Measurements from ENCODE around the gene VSTM2B. TPM values are rescaled to one million over a fixed set of nuclear protein-coding genes. Genes with fewer than 3 reads are reported as not detected.

VSTM2B gene
- total RNA-seq, 1 experiment from 2014 or later: not detected

- Histone ChIP-seq H3K27me3 (ENCODE audit: control insufficient read depth, insufficient read depth, low read length) (no peaks in the 10 kb centered on the region), H3K36me3 (ENCODE audit: control insufficient read depth, insufficient read depth, low read length) (peaks cover 5% of the 10 kb centered on the region; the same call in 1 of the 2 replicates), H3K9me3 (ENCODE audit: control insufficient read depth, insufficient read depth, low read depth, low read length) (no peaks in the 10 kb centered on the region), H3K27ac (ENCODE audit: low read length) (no peak overlapping the region), H3K4me3 (ENCODE audit: low read depth in 2 of 2, low read length in 2 of 2) (no peak overlapping the region), H3K4me1 (ENCODE audit: control insufficient read depth, insufficient read depth, low read length) (no peaks in the 10 kb centered on the region)
- intact Hi-C loops (cut with micrococcal nuclease; ENCODE audit: unreplicated experiment): no loop called here
- TF ChIP-seq TCF7L2 (IDR thresholded peaks at IDR 0.05; ENCODE audit: low read depth, low read length): no peak
- TF ChIP-seq SIN3A (IDR thresholded peaks at IDR 0.05; ENCODE audit: borderline replicate concordance, insufficient read depth, low read depth, low read length): no peak
- TF ChIP-seq, protein P1, sequence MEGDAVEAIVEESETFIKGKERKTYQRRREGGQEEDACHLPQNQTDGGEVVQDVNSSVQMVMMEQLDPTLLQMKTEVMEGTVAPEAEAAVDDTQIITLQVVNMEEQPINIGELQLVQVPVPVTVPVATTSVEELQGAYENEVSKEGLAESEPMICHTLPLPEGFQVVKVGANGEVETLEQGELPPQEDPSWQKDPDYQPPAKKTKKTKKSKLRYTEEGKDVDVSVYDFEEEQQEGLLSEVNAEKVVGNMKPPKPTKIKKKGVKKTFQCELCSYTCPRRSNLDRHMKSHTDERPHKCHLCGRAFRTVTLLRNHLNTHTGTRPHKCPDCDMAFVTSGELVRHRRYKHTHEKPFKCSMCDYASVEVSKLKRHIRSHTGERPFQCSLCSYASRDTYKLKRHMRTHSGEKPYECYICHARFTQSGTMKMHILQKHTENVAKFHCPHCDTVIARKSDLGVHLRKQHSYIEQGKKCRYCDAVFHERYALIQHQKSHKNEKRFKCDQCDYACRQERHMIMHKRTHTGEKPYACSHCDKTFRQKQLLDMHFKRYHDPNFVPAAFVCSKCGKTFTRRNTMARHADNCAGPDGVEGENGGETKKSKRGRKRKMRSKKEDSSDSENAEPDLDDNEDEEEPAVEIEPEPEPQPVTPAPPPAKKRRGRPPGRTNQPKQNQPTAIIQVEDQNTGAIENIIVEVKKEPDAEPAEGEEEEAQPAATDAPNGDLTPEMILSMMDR (IDR thresholded peaks at IDR 0.05): no peak
- no peak for TF ChIP-seq POLR2AphosphoS5 (IDR thresholded peaks at IDR 0.05; ENCODE audit: low read depth, low read length)
- TF ChIP-seq, protein P2, sequence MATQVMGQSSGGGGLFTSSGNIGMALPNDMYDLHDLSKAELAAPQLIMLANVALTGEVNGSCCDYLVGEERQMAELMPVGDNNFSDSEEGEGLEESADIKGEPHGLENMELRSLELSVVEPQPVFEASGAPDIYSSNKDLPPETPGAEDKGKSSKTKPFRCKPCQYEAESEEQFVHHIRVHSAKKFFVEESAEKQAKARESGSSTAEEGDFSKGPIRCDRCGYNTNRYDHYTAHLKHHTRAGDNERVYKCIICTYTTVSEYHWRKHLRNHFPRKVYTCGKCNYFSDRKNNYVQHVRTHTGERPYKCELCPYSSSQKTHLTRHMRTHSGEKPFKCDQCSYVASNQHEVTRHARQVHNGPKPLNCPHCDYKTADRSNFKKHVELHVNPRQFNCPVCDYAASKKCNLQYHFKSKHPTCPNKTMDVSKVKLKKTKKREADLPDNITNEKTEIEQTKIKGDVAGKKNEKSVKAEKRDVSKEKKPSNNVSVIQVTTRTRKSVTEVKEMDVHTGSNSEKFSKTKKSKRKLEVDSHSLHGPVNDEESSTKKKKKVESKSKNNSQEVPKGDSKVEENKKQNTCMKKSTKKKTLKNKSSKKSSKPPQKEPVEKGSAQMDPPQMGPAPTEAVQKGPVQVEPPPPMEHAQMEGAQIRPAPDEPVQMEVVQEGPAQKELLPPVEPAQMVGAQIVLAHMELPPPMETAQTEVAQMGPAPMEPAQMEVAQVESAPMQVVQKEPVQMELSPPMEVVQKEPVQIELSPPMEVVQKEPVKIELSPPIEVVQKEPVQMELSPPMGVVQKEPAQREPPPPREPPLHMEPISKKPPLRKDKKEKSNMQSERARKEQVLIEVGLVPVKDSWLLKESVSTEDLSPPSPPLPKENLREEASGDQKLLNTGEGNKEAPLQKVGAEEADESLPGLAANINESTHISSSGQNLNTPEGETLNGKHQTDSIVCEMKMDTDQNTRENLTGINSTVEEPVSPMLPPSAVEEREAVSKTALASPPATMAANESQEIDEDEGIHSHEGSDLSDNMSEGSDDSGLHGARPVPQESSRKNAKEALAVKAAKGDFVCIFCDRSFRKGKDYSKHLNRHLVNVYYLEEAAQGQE (IDR thresholded peaks at IDR 0.05; ENCODE audit: insufficient read depth in 1 of 2, low read depth in 2 of 2, low read length in 1 of 2): no peak
- DNase-seq (ENCODE audit: low read depth, low spot score) (no peak), ATAC-seq (no peak)
- BruUV-seq (replicated peaks): no TSS peak
- in situ Hi-C loops (cut with HindIII; ENCODE audit: low pct_unique_long_range_greater_than_20kb, low sequenced_read_pairs): no loop called here
- CTCF ChIA-PET: no interaction called here
- POLR2A ChIA-PET: no interaction called here
These were observed 88.3 kb downstream of the VSTM2B start for GRCh38 chr19:29614046-29614445.

Other genes with a start within 250 kb of the VSTM2B start
- 116 TPM for gene POP4, start 80.3 kb downstream of the VSTM2B start, total RNA-seq (2021; ENCODE audit: unreplicated experiment)
- gene PLEKHF1, start 139.5 kb downstream of the VSTM2B start, total RNA-seq (2021; ENCODE audit: unreplicated experiment): 22.4 TPM
- gene C19orf12, start 189.3 kb downstream of the VSTM2B start, total RNA-seq (2021; ENCODE audit: unreplicated experiment): 43.4 TPM